BE2C (cell line): ENCODE measurements around the gene RACGAP1.

Experiments
- DNase-seq: peaks from one replicate; pipeline ENCODE4 v3.0.0-alpha.2; 2020
- H3K27me3 ChIP-seq: fragments of 250-450 bp; sonication (Bioruptor Pico); 2 replicates; pipeline ENCODE4 v1.5.1; 2020; ENCODE audit warnings: mild to moderate bottlenecking
- H3K36me3 ChIP-seq: fragments of 250-450 bp; sonication (Bioruptor Pico); 2 replicates; pipeline ENCODE4 v1.5.1; 2020; ENCODE audit warnings: mild to moderate bottlenecking
- H3K4me1 ChIP-seq: fragments of 250-450 bp; sonication (Bioruptor Pico); 2 replicates; pipeline ENCODE4 v1.5.1; 2020
- H3K4me3 ChIP-seq: 2 replicates; pipeline ENCODE4 v1.5.1; 2011; ENCODE audit warnings: low read depth, low read length
- H3K9me3 ChIP-seq: fragments of 250-450 bp; sonication (Bioruptor Pico); 2 replicates; pipeline ENCODE4 v1.5.1; 2020
- CTCF ChIP-seq: IDR thresholded peaks from 2 replicates; pipeline ENCODE4 v1.5.1; 2012; ENCODE audit warnings: mild to moderate bottlenecking, low read depth, low read length

The RACGAP1 gene

DNA sequence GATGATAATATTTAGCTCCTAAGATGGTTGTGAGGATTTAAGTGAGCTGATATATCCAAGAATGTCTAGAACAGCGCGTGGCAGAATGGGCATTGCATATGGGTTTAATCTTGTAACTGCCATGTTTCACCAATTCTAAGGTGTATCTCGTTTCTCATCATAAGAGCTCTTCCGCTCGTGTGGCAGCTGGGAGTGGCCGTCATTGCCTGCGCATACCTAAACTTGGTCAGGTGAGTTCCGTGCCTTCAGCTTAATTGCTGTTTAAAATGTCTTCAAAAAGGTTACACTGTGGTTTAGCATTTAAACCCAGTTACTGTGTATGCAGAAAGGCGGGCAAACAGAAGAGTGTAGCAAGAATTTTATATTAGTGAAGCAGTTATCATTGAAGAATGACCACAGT lies 79.2 kb downstream of the RACGAP1 start:
- DNase-seq = no peak
- no peak for TF ChIP-seq CTCF
- no peak overlapping the region for H3K4me3 ChIP-seq

GRCh38 chr12:49945394-49946080 lies 79.8 kb downstream of the RACGAP1 start:
- peak; percentile 97 for TF ChIP-seq CTCF
- Histone ChIP-seq H3K4me3 (peak overlapping the region; percentile 50), H3K4me1 (peaks cover 46% of the 10 kb centered on the region)

More for the DNA sequence above, 79.2 kb downstream of the RACGAP1 start:
- Histone ChIP-seq H3K36me3 (no peaks in the 10 kb centered on the region), H3K9me3 (no peaks in the 10 kb centered on the region), H3K4me1 (peaks cover 49% of the 10 kb centered on the region), H3K27me3 (no peaks in the 10 kb centered on the region)

GRCh38 chr12:49944718-49945117 lies 80.6 kb downstream of the RACGAP1 start:
- no peaks in the 10 kb centered on the region for H3K27me3 ChIP-seq
- DNase-seq = no peak
- no peak for TF ChIP-seq CTCF
- no peaks in the 10 kb centered on the region for H3K9me3 ChIP-seq
- H3K4me1 ChIP-seq = peaks cover 40% of the 10 kb centered on the region
- H3K4me3 ChIP-seq = no peak overlapping the region
- H3K36me3 ChIP-seq = no peaks in the 10 kb centered on the region

More at GRCh38 chr12:49945394-49946080, 79.8 kb downstream of the RACGAP1 start:
- peak; percentile 92 for DNase-seq
- Histone ChIP-seq H3K36me3 (no peaks in the 10 kb centered on the region), H3K9me3 (no peaks in the 10 kb centered on the region), H3K27me3 (no peaks in the 10 kb centered on the region)

DNA sequence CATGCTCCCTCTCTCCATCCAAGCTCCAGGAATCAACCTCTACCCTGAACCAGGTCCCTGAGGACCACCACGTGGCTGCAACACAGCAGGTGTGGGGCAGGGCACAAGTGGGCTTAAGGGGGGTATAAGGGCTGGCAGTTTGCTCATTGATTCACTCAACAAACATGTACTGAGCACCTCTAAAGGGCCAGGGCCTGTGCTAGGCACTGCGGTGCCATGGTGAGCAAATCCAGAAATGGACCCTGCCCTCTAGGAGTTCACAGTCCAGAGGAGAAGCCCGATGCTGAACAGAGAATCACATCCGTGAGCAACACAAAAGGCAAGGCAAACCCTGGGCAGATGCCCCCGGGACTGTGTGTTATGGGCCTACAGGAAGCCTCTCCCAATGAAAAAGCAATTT lies 81.2 kb downstream of the RACGAP1 start:
- no peak for TF ChIP-seq CTCF
- Histone ChIP-seq H3K27me3 (no peaks in the 10 kb centered on the region), H3K4me3 (no peak overlapping the region), H3K36me3 (no peaks in the 10 kb centered on the region), H3K9me3 (no peaks in the 10 kb centered on the region), H3K4me1 (peaks cover 35% of the 10 kb centered on the region)
- no peak for DNase-seq

- no peaks in the 10 kb centered on the region for H3K36me3 ChIP-seq
- H3K9me3 ChIP-seq = no peaks in the 10 kb centered on the region
- H3K4me1 ChIP-seq = peaks cover 35% of the 10 kb centered on the region
- H3K27me3 ChIP-seq = no peaks in the 10 kb centered on the region
- no peak for DNase-seq
- TF ChIP-seq CTCF = no peak
- H3K4me3 ChIP-seq = no peak overlapping the region
Observed at GRCh38 chr12:49943625-49943960, 81.7 kb downstream of the RACGAP1 start.

DNA sequence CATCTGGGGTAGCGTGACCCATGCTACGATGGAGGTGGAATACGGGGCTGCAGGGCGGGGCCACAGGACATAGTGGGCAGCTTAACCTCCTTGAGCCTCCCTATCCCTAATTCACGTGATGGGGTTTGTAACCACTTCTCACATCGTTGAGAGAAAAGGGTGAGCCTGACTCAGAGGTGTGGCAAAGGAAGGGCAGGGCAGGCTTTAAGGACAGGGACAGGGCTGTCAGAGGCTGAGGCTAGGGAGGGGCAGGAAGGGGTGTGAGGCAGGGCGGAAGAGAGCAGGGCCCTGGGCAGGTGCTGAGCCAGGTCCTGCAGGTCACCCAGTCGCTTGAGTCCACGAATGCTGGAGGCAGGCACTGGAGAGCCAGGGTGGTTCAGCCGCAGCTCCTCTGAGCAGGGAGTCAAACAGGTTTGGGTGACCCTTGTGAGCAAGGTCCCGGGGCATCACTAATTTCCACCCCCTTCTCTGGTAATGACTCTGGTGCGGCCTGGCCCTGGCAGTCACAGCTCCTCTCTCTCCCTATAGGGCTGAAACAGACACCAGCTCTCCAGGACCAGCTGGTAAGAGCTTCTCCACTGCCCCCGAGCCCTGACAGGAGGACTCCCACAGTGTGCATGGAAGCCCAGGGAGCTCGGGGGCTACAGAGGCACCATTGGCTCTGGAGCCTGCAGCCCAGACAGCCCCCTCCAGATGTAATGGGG lies 82.2 kb downstream of the RACGAP1 start:
- Histone ChIP-seq H3K4me1 (peaks cover 38% of the 10 kb centered on the region), H3K4me3 (no peak overlapping the region), H3K36me3 (no peaks in the 10 kb centered on the region), H3K27me3 (no peaks in the 10 kb centered on the region), H3K9me3 (no peaks in the 10 kb centered on the region)
- DNase-seq = no peak
- TF ChIP-seq CTCF = no peak
